ENCODE results near the gene TSHZ1.

Gene TSHZ1

GRCh38 chr18:75207310-75208154, 3.1 kb upstream of the TSHZ1 start:
- no peak for DNase-seq (ENCODE audit: low read depth in 1 of 2, low spot score in 1 of 2)

- DNase-seq (ENCODE audit: low read depth in 1 of 2, low spot score in 1 of 2), result peak; percentile 17 to 19
Observed at GRCh38 chr18:75208155-75208835, 2.3 kb upstream of the TSHZ1 start.

- DNase-seq (ENCODE audit: low read depth in 1 of 2, low spot score in 1 of 2), result no peak
Observed at GRCh38 chr18:75208836-75209128, 1.8 kb upstream of the TSHZ1 start.

GRCh38 chr18:75209129-75209950, 1.3 kb upstream of the TSHZ1 start, which contains the start of gene PTGR3:
TSS of gene PTGR3 (minus strand) at chr18:75209139. CDS start at chr18:75209058, 81 bp downstream.
- DNase-seq (ENCODE audit: low read depth in 1 of 2, low spot score in 1 of 2), result peak; percentile 45 to 64

GRCh38 chr18:75209951-75210258, 692 bp upstream of the TSHZ1 start:
- DNase-seq (ENCODE audit: low read depth in 1 of 2, low spot score in 1 of 2), result no peak

- DNase-seq (ENCODE audit: low read depth in 1 of 2, low spot score in 1 of 2), result peak in 1 of 2 donors; percentile 10
Observed at GRCh38 chr18:75211002-75211621, 515 bp downstream of the TSHZ1 start.

- DNase-seq (ENCODE audit: low read depth in 1 of 2, low spot score in 1 of 2), result no peak
Observed at GRCh38 chr18:75211626-75211952, 992 bp downstream of the TSHZ1 start.

- peak in 1 of 2 donors; percentile 5 for DNase-seq (ENCODE audit: low read depth in 1 of 2, low spot score in 1 of 2)
Observed at GRCh38 chr18:75211953-75212750, 1.6 kb downstream of the TSHZ1 start.

GRCh38 chr18:75212751-75213090, 2.1 kb downstream of the TSHZ1 start:
- DNase-seq (ENCODE audit: low read depth in 1 of 2, low spot score in 1 of 2), result no peak

GRCh38 chr18:75213611-75214331, 3.2 kb downstream of the TSHZ1 start:
- no peak for DNase-seq (ENCODE audit: low read depth in 1 of 2, low spot score in 1 of 2)

GRCh38 chr18:75214332-75214690, 3.7 kb downstream of the TSHZ1 start:
- no peak for DNase-seq (ENCODE audit: low read depth in 1 of 2, low spot score in 1 of 2)

GRCh38 chr18:75214766-75215510, 4.3 kb downstream of the TSHZ1 start:
- no peak for DNase-seq (ENCODE audit: low read depth in 1 of 2, low spot score in 1 of 2)

- no peak for DNase-seq (ENCODE audit: low read depth in 1 of 2, low spot score in 1 of 2)
Observed at GRCh38 chr18:75215663-75216062, 5.1 kb downstream of the TSHZ1 start.

GRCh38 chr18:75216212-75216910, 5.8 kb downstream of the TSHZ1 start:
- DNase-seq (ENCODE audit: low read depth in 1 of 2, low spot score in 1 of 2), result no peak

- no peak for DNase-seq (ENCODE audit: low read depth in 1 of 2, low spot score in 1 of 2)
Observed at GRCh38 chr18:75216911-75217689, 6.5 kb downstream of the TSHZ1 start.

- DNase-seq (ENCODE audit: low read depth in 1 of 2, low spot score in 1 of 2), result no peak
Observed at GRCh38 chr18:75218065-75218923, 7.7 kb downstream of the TSHZ1 start.

- no peak for DNase-seq (ENCODE audit: low read depth in 1 of 2, low spot score in 1 of 2)
Observed at GRCh38 chr18:75219745-75220375, 9.3 kb downstream of the TSHZ1 start.

All from activated T-helper 1 cell treated with anti-CD3 and anti-CD28 coated beads, Interleukin-2, amount 50 U/mL, for 16 hours (primary cell).